Muscle of arm (tissue), 14 donors: ENCODE measurements around the gene SLX4. TPM values are rescaled to one million over a fixed set of nuclear protein-coding genes. Genes with fewer than 3 reads are reported as not detected.
"Not testable (repeated sequence)": the region's sequence is repeated elsewhere in the genome, so short reads cannot be mapped to it uniquely, and the experiment has no call there.

Source experiments
- DNase-seq: peaks from one replicate; pipeline ENCODE4 v3.0.0-alpha.2; 2013
- long read RNA-seq, 11 donors: transcript quantifications; one replicate each; lab custom pipeline, GENCODE V29; 2026
- polyA plus RNA-seq, 12 donors: library from polyadenylated mRNA; unstranded; fragments of 120-200 nt; gene quantifications; one replicate each; pipeline ENCODE4 v1.2.1, GENCODE V29; 2013; ENCODE audit not compliant: insufficient read length in 12 of 12

The SLX4 gene, protein sequence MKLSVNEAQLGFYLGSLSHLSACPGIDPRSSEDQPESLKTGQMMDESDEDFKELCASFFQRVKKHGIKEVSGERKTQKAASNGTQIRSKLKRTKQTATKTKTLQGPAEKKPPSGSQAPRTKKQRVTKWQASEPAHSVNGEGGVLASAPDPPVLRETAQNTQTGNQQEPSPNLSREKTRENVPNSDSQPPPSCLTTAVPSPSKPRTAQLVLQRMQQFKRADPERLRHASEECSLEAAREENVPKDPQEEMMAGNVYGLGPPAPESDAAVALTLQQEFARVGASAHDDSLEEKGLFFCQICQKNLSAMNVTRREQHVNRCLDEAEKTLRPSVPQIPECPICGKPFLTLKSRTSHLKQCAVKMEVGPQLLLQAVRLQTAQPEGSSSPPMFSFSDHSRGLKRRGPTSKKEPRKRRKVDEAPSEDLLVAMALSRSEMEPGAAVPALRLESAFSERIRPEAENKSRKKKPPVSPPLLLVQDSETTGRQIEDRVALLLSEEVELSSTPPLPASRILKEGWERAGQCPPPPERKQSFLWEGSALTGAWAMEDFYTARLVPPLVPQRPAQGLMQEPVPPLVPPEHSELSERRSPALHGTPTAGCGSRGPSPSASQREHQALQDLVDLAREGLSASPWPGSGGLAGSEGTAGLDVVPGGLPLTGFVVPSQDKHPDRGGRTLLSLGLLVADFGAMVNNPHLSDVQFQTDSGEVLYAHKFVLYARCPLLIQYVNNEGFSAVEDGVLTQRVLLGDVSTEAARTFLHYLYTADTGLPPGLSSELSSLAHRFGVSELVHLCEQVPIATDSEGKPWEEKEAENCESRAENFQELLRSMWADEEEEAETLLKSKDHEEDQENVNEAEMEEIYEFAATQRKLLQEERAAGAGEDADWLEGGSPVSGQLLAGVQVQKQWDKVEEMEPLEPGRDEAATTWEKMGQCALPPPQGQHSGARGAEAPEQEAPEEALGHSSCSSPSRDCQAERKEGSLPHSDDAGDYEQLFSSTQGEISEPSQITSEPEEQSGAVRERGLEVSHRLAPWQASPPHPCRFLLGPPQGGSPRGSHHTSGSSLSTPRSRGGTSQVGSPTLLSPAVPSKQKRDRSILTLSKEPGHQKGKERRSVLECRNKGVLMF (N-terminal part only)
- 1 to 10 TPM in 11 of 12 donors, not detected in 1; 3.5 to 8.8 (median 4.2) TPM for polyA plus RNA-seq
- long read RNA-seq, donor 1 = 0 reads
- long read RNA-seq, donor 2 = 0 reads
- long read RNA-seq, donor 3 = 0 reads
- long read RNA-seq, donor 4 = 0 reads
- long read RNA-seq, donor 5 = 0 reads
- long read RNA-seq, donor 6 = 0 reads
- long read RNA-seq, donor 7 = 0 reads
- long read RNA-seq, donor 8 = 0 reads
- long read RNA-seq, donor 9 = 0 reads
- long read RNA-seq, donor 10 = 0 reads
- long read RNA-seq, donor 11 = 0 reads

DNA sequence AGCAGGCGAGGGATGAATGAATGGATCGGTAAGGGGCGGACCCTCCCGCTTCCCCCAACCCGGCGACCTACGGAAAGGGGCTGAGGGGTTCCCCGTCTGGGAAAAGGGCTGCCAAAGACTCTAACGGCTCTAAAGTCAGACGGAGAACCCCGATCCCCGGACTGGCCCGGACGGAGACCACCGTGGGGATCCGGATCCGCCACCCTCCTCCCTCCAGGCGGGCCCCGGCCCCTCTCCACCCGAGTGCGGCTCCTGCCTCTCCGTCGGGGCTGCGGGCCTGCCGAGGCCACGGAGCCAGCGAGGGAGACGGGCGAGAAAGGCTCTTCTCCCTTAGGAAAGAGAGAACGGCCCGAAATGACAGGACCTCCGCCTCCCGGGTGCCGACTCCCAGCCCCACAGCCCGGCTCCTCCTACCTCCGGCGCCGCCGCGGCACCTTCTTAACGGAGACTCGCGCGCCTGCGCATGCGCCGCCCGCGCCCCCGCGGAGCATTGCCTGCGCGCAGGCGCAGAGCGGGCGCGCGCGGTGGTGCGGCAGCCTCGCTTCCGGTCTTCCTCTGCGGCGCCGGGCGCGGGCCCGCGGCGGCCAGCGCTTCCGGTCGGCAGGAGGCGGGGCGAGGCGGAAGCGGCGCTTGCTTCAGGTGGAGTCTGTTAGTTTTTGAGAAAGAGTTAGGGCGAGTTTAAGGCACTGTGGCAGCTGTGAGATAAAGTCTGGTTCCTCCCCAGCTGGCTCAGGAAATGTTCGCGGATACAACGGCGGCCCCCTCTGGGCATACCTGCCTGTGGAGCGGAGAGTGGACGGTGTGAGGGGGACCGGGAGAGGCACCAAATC lies at the start of gene SLX4:
SLX4 (minus strand) TSS at position 461 of the 830 bp plus-strand sequence. CDS start 2,642 bp downstream, outside the sequence.
- peak; percentile 93 for DNase-seq

DNA sequence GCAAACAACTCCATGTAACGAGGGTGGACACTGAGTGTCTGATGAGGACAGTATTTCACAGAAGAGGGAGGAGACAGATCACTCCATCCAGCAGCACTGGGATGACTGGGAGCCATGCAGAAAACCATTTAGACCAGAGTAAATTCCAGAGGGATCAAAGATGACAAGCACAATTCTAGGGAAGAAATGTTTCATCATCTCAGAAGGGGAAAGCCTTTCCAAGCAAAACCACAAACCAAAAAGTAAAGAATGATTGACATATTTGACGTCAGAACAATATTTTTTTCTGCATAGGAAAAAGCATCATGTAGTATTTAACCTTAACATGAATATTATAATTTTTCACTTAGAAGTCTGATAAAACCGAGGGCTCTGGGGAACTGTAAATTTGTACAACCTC lies 47.8 kb upstream of the SLX4 start:
- no peak for DNase-seq

DNA sequence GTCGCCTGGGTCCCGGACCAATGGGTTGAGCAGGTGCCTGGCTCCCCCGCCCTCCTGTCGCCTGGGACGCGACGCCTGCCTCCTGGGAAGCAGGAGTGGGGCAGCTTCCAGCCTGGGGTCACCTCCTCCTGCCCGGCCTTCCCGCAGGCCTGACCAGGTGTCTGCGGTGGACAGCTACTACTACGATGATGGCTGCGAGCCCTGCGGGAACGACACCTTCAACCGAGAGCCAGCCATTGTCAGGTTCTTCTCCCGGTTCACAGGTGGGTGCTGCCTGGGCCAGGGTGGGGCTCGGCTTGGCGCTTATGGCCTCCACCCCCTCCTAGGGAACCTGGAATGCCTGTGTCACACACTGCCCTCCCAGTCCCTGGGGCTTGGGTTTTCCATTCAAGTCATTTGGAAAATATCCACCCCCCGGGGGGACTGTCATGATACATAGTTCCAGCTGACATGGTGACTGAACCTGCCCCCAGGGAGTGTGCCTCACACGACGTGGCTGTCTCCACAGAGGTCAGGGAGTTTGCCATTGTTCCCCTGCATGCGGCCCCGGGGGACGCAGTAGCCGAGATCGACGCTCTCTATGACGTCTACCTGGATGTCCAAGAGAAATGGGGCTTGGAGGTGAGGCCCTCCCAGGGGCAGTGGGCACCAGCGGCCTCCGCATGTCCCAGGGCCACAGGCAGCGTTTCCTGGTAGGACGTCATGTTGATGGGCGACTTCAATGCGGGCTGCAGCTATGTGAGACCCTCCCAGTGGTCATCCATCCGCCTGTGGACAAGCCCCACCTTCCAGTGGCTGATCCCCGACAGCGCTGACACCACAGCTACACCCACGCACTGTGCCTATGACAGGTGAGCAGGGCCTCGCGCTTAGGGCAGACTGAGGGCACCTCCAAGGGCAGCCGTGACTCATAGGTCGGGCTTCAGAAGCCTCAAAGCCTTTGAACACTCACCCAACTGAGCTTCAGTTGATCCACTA lies 45.4 kb upstream of the SLX4 start:
- DNase-seq = no peak

DNA sequence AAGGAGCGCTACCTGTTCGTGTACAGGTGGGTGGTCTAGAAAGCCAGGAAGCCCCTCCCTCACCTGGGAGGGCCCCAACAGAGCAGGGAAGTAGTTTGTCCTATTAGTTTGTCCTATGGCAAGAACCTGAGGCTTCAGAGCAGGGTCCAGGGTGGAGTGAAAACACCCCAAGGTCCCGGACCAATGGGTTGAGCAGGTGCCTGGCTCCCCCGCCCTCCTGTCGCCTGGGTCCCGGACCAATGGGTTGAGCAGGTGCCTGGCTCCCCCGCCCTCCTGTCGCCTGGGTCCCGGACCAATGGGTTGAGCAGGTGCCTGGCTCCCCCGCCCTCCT lies 44.7 kb upstream of the SLX4 start:
- not testable (repeated sequence) for DNase-seq

DNA sequence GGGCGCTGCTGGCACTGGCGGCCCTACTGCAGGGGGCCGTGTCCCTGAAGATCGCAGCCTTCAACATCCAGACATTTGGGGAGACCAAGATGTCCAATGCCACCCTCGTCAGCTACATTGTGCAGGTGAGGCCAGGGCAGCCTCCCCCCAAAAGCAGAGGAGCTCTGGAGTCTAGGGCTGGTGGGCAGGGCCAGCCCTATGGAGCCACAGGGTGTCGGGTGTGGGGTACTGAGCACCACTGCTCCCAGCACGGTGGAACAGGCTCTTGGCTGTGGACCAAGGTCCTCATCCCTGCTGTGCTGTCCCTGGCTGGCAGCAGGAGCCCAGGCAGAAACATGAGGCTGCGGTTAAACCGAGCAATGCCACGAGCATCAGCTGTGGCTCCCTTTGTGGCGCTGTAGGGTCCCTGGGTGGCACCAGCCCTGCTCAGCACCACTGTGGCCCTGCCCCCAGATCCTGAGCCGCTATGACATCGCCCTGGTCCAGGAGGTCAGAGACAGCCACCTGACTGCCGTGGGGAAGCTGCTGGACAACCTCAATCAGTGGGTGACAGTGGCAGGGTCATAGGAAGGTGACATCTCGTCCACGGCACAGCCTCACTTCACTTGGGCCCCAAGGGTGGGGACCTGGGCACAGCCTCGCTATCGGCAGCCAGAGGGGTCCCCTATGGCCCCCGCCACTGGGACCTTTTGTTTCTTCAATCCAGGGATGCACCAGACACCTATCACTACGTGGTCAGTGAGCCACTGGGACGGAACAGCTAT lies 44.2 kb upstream of the SLX4 start:
- DNase-seq = no peak

DNA sequence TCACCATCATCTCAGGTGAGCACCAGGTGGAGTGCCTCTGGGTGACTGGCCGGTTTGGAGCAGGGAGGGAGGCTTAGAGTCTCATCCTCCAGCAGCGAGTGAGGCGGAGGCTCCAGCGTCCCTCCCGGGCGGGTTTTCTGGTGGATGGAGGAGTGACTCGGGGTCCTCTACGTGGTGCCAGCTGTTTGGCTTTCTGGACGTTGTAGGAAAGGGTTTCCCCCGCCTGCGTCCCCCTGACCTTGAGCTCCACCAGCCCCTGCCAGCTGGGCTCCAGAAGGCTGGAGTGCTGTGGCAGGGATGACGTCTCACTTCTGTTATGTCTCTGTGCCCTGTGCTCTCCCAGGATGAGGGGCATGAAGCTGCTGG lies 43.6 kb upstream of the SLX4 start:
- no peak for DNase-seq

DNA sequence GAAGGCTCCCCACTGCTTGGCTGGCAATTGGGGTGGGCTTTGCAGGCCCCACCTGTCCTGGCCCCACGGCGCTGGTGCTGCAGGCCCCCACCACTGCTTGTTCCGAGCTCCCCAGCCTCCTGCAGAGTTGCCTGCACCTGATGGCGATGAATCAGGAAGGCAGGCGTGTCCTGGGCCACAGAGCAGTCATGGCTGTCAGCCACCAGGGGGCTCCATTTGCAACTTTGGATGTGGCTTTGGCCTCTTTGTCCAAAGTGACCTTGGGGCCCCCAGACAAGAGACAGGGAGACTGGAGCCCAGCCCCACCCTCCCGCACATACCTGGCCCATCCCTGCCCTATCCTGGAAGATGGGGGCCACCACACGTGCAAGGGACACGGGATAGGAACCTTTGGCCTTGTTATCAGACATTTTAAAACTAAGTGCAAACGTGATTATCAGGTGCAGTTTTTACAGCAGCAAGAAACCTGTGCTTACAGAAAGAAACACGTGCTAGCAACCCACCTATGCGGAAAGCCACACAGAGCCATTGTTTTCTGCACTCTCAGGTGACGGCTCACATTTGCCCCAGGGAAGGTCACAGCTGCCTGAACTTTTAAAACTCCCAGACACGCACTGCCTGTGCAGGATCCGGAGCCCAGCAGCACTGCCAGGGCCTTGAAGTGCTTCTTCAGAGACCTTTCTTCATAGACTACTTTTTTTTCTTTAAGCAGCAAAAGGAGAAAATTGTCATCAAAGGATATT lies 43.0 kb upstream of the SLX4 start, which contains the start of gene DNASE1:
DNASE1 (plus strand) TSS at position 443 of the 743 bp plus-strand sequence. CDS start 683 bp downstream, outside the sequence.
- peak; percentile 39 for DNase-seq

DNA sequence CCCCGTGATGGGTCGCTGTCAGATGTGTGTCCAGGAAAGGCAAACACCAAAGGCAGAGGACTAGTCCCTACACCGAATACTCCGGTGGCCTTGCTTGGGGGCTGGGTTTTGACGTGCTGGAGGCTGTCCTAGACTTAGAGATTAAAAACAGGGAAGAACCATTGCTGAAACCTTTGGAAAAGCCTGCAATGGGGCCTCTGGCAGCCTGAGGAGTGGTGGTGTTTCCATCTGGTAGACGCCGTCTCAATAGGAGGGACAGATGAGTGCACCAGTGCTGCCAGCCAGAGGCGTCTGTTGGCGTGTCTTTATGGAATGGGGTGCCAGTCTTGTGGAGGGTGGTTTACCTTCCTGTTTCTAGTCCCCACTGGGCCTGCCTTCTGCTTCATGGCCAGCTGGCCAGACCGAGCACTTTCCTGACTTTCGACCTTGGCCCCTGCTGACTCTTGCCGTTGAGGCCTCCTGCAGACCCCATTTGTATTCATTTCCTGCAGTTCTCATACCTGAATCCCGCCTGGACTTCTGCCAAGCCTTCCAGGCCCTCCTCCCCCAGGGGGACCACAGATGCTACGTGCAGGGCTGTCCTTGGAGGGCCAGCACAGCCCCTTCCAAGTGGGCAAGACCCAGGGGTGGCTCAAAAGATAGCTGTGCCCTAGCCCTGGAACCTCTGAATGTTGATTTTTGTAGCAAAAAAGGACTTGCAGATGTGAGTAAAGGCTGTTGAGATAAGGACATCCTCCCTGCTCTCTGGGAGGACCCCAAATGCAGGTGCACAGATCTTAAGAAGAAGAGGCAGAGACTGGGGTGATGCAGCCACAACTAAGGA lies 41.2 kb upstream of the SLX4 start:
- DNase-seq = no peak

DNA sequence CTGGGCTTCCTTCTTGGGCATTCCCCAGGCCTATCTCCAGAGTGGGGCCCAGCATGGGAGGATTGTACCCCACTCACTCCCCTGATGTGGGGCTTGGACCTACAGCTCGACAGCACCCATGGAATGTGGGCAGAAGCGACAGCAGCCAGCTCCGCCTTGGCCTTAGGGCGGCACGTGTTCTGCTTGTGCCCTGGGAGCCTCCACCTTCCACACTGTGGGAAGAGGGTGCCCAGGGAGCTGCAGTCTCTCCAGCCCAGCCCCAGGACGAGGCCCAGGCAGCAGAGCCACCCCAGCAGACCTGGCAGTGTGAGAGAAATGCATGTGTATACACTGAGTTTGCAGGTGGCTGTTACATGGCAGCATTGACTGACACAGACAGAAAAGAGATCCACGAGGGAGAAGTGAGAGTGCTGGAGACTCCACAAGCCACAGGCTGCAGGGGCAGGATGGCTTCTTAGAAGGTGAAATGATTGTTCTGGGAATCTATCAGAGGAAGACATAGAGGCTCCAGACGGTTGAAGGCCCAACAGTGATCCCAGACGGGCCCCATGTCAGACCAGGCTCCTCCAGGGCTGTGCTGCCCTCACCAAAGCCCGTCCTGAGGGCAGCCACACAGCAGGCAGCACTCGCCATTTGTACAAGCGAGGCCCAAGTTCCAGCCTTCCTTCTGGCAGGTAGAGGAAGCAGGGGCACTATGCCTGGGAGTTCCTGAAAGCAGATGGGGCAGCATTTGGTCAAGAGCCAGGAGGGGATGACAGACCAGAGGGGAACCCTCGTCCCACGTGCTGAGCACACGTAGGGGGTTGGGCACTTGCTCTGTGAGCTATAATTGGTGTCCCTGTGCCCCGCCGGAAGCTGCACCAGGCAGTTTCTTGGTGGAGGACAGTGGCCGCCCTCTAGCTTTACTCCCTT lies 40.3 kb upstream of the SLX4 start:
- DNase-seq = no peak

DNA sequence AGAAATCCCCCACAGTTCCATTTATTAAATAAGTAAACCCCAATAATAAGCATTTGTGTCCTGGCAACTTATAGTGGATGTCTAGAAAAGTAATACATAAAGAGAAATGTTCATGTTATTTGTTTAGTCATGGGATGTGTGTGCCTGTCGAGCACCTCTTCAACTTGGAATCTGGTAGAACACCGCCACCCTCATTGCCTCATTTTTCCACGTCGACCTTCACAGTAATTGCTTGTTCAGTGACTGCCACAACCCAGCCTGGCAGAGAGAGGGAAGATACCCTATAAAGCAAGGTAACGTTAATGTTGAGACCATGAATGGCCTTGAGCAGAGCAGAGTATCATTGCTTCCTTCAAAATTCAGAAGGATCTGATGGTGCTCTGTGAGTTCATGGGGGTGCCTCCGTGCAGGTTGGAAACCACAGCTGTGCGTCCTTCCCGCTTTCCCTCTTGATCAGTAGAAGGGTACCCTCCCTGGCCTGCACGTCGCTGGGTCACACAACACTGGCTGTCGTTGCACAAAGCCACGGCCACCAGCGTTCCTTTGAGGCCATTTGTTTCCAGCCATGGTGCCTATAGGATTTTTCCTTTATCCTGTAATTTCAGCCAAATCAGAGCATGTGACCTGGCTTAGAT lies 39.3 kb upstream of the SLX4 start:
- DNase-seq = no peak

DNA sequence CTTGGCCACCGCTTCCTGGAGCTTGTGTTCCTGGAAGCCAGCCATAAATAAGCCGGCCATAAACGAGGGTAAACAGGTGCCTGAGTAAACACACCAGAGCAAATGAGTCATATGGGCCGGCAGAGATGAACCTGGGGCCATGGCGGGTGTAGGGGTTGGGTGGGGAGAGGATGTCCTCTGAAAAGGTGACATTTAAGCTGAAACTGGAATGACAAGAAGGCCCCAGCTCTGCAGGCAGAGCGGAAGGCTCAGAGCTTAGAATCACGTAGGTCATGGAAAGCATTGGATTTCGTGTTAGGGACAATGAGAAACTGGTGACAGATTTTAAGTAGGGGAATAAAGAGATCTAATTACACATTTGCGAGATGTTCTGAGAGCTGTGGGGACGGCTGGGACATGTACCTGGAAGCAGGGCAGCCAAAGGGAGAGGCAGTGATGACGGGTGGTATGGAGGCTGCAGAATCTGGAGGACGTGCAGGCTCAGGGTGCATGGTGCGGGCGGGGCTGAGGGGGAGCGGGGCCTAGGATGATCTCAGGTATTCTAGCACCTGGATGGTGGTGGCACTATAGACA lies 35.0 kb upstream of the SLX4 start:
- DNase-seq = no peak

DNA sequence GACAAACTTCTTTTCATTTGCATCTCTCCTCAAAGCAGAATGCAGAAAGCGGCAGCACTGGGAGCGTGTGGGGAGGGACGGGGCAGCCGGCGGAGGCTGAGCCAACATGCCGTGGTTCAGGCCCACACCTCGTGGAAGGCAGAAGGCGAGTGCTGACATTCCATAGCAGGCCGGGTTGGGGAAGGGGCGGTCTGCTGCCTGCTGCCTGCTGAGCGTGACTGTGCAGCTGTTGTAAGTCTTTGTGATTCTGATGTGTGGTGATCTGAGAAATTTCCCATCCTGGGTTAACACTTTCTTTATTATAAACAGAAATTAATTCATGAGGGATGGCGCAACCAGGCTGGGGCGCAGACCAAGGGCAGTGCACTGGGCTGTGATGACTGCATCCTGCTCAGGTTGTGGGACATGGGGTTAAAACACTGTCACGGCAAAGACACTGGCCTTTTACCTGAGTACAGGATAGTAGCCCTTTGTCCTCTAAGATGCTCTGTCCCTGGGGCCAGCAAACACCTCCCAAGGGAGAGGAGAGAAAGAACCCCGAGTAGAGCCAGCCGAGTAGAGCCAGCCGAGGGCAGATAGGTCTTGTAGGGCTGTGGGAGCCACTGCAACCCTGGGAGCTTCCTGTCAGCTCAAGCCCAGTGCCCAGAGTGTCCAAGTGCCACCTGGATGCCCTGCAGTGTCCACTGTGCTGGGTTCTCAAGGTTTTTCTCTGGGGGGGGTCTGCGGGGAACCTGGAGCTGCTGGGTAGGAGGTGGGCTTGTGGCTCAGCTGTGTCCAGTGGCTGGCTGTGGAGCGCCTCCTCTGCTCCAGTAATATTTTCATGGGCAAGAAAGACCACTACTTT lies 34.3 kb upstream of the SLX4 start:
- no peak for DNase-seq

DNA sequence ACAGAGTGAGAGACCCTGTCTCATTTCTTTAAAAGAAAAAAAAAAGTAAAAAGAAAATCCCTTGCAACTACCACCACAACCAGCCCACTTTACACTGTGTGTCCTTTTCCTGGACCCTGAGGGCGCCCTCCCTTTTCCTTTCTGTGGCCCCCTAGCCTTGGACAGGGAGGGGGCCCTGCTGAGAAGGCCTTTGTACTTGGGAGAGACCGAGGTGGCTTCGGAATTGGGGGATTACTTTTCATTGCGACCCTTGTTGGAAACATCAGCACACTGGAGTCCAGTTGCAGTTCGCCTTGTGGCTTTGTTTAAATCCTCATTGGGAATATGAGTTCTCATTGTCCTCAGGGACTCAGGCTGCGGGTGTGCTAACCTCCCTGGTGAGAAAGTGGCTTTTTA lies 33.7 kb upstream of the SLX4 start:
- no peak for DNase-seq

DNA sequence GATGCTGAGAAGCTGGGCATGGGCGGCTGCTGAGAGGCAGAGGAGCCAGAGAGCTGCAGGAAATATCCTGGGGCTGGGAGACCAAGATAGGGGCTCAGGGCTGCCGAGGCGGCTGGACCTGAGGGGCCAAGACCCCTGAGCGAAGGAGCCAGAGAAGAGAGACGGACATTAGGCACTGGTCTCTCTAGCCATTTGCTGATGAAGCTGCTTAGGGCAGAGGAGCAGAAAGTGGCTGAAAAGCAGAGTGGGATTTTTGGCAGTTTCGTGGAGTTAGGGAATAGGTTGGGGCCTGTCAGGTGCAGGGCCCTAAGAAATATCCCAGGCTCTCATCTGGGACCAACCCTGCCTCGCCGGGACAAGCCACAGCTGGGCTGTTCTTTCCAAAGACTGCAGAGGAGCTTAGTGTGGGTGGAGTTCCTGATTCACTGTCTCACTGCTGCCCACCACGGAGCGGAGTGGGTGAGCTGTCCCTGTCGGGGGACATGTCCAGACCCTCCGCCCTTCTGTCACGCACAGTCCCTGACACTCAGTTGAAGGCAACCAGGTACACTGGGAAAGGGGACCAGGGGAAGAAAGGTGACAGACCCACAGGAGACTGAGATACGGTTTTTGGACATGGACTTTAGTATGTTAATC lies 31.8 kb upstream of the SLX4 start:
- DNase-seq = no peak
